Measurements from ENCODE around the gene ATXN10. TPM values are rescaled to one million over a fixed set of nuclear protein-coding genes. Genes with fewer than 3 reads are reported as not detected.

Gene ATXN10
- total and polyA plus RNA-seq, 2 of the 13 experiments (the other 11 are each of a cell fraction or from before 2014, with no cell fraction given), result 60.1 to 194 TPM

DNA sequence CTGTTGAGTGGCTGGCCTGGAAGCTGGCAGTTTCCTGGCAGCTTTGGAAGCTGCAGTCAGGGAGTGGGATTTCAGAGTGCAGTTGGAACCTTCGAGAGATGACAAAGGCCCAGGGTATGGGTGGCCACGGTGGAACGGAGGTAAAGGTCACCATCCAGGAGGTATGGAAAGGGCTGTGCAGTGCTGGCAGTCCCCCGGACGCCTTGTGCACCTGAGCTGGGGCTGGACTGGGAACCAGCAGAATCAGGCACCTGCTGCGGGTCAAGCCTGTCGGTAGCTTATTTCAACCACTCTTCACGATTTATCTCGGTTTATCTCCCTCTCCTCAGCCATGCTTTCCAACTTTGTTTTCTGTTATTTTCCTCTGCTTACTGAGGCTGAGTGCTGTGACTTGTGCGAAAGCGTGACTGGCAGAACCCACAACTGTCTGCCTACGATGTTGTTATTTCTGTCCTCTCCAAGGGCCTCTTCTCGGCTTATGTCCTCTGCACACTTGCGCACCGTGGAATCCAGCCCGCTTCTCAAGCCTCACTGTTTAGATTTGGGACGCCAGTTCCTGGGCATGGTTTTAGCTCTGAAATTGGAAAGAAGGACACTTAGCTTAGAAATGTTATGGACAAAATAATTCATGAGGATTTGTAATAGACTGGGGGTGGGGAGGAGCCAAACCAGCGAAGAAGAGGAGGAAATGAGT is 24.0 kb upstream of the ATXN10 start:
- Histone ChIP-seq H3K9ac (ENCODE audit: insufficient read depth, low read depth, low read length) (no peak overlapping the region), H2AFZ (ENCODE audit: low read length) (no peak overlapping the region), H3K79me2 (ENCODE audit: insufficient read depth, low read length) (no peaks in the 10 kb centered on the region), H3K4me2 (ENCODE audit: low read depth, low read length) (no peak overlapping the region), H4K20me1 (ENCODE audit: insufficient read depth, low read length) (no peaks in the 10 kb centered on the region), H3K4me1 (ENCODE audit: insufficient read depth, low read length) (peaks cover 69% of the 10 kb centered on the region), H3K9me3 (ENCODE audit: low read length) (no peaks in the 10 kb centered on the region), H3K27ac (ENCODE audit: extremely low read length, insufficient read depth, low read length) (no peak overlapping the region), H3K4me3 (replicated peaks in 1 of 3; ENCODE audit: insufficient read depth in 1 of 3, low read depth in 2 of 3, low read length in 3 of 3) (no peak overlapping the region), H3K27me3 (ENCODE audit: control insufficient read depth in 1 of 2, insufficient read depth in 2 of 2, low read length in 2 of 2) (no peaks in the 10 kb centered on the region), H3K36me3 (replicated peaks in 1 of 2; ENCODE audit: control insufficient read depth in 1 of 2, insufficient read depth in 2 of 2, low read length in 2 of 2) (no peaks in the 10 kb centered on the region)
- intact Hi-C loops (cut with micrococcal nuclease; ENCODE audit: unreplicated experiment), result loop anchor here (5.0 to 10.0 kb wide), 3 partner anchors 177 to 320 kb away; no protein-coding TSS in a partner anchor
- FAIRE-seq (no peak), DNase-seq (ENCODE audit: low spot score) (no peak), ATAC-seq (no peak)
- ChIA-PET POLR2A (no interaction called here), CTCF (ENCODE audit: low intra/inter-chr PET ratio, low total read pairs) (no interaction called here)
- WGBS (ENCODE audit: low lambda C conversion rate), result 89% methylated on average over 18 of the region's 18 CpGs
- no TSS peak for BruUV-seq (replicated peaks)
- in situ Hi-C loops (cut with HindIII; ENCODE audit: extremely low pct_ligation_motif_present, low pct_unique_long_range_greater_than_20kb), result loop anchor here (10.0 to 25.0 kb wide), 2 partner anchors 197 to 465 kb away; no protein-coding TSS in a partner anchor
- TF ChIP-seq ZNF274 (CRISPR knock-in tag; IDR thresholded peaks at IDR 0.05) (no peak), PHF5A (CRISPR knock-in tag; IDR thresholded peaks at IDR 0.05; ENCODE audit: low read depth, unreplicated experiment) (no peak), IRF2 (CRISPR knock-in tag; IDR thresholded peaks at IDR 0.05) (no peak), NCOA2 (CRISPR knock-in tag; IDR thresholded peaks at IDR 0.05) (no peak), RFX3 (CRISPR knock-in tag; IDR thresholded peaks at IDR 0.05) (no peak), ZNF772 (CRISPR knock-in tag; IDR thresholded peaks at IDR 0.05) (no peak), IKZF1 (IDR thresholded peaks at IDR 0.05) (no peak), NR1H2 (CRISPR knock-in tag; IDR thresholded peaks at IDR 0.05; ENCODE audit: borderline replicate concordance, low read depth) (no peak), HES4 (CRISPR knock-in tag; IDR thresholded peaks at IDR 0.05; ENCODE audit: borderline replicate concordance) (no peak)
- TF ChIP-seq, protein P1, sequence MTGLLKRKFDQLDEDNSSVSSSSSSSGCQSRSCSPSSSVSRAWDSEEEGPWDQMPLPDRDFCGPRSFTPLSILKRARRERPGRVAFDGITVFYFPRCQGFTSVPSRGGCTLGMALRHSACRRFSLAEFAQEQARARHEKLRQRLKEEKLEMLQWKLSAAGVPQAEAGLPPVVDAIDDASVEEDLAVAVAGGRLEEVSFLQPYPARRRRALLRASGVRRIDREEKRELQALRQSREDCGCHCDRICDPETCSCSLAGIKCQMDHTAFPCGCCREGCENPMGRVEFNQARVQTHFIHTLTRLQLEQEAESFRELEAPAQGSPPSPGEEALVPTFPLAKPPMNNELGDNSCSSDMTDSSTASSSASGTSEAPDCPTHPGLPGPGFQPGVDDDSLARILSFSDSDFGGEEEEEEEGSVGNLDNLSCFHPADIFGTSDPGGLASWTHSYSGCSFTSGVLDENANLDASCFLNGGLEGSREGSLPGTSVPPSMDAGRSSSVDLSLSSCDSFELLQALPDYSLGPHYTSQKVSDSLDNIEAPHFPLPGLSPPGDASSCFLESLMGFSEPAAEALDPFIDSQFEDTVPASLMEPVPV (CRISPR knock-in tag; IDR thresholded peaks at IDR 0.05), result no peak
- TF ChIP-seq, protein P2, sequence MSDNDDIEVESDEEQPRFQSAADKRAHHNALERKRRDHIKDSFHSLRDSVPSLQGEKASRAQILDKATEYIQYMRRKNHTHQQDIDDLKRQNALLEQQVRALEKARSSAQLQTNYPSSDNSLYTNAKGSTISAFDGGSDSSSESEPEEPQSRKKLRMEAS (IDR thresholded peaks at IDR 0.05), result no peak
- TF ChIP-seq, protein P3, sequence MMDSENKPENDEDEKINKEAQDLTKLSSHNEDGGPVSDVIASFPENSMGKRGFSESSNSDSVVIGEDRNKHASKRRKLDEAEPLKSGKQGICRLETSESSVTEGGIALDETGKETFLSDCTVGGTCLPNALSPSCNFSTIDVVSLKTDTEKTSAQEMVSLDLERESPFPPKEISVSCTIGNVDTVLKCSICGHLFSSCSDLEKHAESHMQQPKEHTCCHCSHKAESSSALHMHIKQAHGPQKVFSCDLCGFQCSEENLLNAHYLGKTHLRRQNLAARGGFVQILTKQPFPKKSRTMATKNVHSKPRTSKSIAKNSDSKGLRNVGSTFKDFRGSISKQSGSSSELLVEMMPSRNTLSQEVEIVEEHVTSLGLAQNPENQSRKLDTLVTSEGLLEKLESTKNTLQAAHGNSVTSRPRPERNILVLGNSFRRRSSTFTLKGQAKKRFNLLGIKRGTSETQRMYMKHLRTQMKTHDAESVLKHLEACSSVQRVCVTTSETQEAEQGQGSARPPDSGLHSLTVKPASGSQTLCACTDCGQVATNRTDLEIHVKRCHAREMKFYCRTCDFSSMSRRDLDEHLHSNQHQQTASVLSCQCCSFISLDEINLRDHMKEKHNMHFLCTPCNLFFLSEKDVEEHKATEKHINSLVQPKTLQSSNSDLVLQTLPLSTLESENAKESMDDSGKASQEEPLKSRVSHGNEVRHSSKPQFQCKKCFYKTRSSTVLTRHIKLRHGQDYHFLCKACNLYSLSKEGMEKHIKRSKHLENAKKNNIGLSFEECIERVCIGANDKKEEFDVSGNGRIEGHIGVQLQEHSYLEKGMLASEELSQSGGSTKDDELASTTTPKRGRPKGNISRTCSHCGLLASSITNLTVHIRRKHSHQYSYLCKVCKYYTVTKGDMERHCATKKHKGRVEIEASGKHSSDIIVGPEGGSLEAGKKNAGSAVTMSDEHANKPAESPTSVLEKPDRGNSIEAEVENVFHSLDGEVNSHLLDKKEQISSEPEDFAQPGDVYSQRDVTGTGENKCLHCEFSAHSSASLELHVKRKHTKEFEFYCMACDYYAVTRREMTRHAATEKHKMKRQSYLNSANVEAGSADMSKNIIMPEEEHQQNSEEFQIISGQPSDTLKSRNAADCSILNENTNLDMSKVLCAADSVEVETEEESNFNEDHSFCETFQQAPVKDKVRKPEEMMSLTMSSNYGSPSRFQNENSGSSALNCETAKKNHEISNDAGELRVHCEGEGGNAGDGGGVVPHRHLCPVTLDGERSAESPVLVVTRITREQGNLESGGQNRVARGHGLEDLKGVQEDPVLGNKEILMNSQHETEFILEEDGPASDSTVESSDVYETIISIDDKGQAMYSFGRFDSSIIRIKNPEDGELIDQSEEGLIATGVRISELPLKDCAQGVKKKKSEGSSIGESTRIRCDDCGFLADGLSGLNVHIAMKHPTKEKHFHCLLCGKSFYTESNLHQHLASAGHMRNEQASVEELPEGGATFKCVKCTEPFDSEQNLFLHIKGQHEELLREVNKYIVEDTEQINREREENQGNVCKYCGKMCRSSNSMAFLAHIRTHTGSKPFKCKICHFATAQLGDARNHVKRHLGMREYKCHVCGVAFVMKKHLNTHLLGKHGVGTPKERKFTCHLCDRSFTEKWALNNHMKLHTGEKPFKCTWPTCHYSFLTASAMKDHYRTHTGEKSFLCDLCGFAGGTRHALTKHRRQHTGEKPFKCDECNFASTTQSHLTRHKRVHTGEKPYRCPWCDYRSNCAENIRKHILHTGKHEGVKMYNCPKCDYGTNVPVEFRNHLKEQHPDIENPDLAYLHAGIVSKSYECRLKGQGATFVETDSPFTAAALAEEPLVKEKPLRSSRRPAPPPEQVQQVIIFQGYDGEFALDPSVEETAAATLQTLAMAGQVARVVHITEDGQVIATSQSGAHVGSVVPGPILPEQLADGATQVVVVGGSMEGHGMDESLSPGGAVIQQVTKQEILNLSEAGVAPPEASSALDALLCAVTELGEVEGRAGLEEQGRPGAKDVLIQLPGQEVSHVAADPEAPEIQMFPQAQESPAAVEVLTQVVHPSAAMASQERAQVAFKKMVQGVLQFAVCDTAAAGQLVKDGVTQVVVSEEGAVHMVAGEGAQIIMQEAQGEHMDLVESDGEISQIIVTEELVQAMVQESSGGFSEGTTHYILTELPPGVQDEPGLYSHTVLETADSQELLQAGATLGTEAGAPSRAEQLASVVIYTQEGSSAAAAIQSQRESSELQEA (CRISPR knock-in tag; IDR thresholded peaks at IDR 0.05; ENCODE audit: not compliant biosample characterization), result no peak
- TF ChIP-seq, protein P4, sequence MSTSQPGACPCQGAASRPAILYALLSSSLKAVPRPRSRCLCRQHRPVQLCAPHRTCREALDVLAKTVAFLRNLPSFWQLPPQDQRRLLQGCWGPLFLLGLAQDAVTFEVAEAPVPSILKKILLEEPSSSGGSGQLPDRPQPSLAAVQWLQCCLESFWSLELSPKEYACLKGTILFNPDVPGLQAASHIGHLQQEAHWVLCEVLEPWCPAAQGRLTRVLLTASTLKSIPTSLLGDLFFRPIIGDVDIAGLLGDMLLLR (CRISPR knock-in tag; IDR thresholded peaks at IDR 0.05), result no peak
- TF ChIP-seq, protein P5, sequence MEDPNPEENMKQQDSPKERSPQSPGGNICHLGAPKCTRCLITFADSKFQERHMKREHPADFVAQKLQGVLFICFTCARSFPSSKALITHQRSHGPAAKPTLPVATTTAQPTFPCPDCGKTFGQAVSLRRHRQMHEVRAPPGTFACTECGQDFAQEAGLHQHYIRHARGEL (CRISPR knock-in tag; IDR thresholded peaks at IDR 0.05), result no peak

Measured in HepG2 (cell line).